CD4-positive, alpha-beta T cell (primary cell): ENCODE results near the gene IL22RA1. TPM values are rescaled to one million over a fixed set of nuclear protein-coding genes. Genes with fewer than 3 reads are reported as not detected.

Experiments
- ATAC-seq: fragments of 200-7000 bp; cut with Tn5 transposase; one replicate; pipeline ENCODE4 v1.10.0; 2022; ENCODE audit warnings: mild to moderate bottlenecking; ENCODE audit not compliant: poor library complexity
- CTCF ChIA-PET: fragments of 350-600 bp; sonication (Branson Sonifier 250); formaldehyde crosslinking; loops from one replicate; lab custom pipeline; 2021; ENCODE audit warnings: antibody characterized with exemption, inconsistent platforms; lab: Charles Lee
- POLR2A ChIA-PET: fragments of 350-600 bp; sonication (Branson Sonifier 250); formaldehyde crosslinking; loops from one replicate; lab custom pipeline; 2021; ENCODE audit warnings: antibody characterized with exemption, inconsistent platforms; lab: Charles Lee
- DNase-seq, 14 experiments: peaks; one replicate each; pipeline ENCODE4 v3.0.0-alpha.2; 2013 to 2020; ENCODE audit warnings: mixed read lengths in 2 of 14
- H3K27ac ChIP-seq, 2 donors: one replicate each; pipeline versions ENCODE4 v1.5.1 to v1.7.0; 2013; ENCODE audit warnings: low read length in 2 of 2, low read depth in 1 of 2, mild to moderate bottlenecking in 1 of 2
- H3K27me3 ChIP-seq, 2 experiments: 1 replicate in 1 of 2; 2 replicates in 1 of 2; pipeline versions ENCODE4 v1.6.1 to v1.7.0; 2013; ENCODE audit warnings: low read length in 2 of 2, control low read depth in 1 of 2, mild to moderate bottlenecking in 1 of 2, moderate library complexity in 1 of 2; ENCODE audit not compliant: insufficient read depth in 2 of 2, control insufficient read depth in 1 of 2
- H3K36me3 ChIP-seq: one replicate; pipeline ENCODE4 v1.6.1; 2013; ENCODE audit warnings: low read length, control low read depth; ENCODE audit not compliant: insufficient read depth
- H3K4me1 ChIP-seq: one replicate; pipeline ENCODE4 v1.6.1; 2013; ENCODE audit warnings: low read length, control low read depth; ENCODE audit not compliant: insufficient read depth
- H3K4me3 ChIP-seq: one replicate; pipeline ENCODE4 v1.5.1; 2013; ENCODE audit warnings: mild to moderate bottlenecking, low read length, moderate library complexity
- H3K9me3 ChIP-seq, 2 experiments: 1 replicate in 1 of 2; 2 replicates in 1 of 2; pipeline versions ENCODE4 v1.6.1 to v1.7.0; 2013; ENCODE audit warnings: low read length in 2 of 2, mild to moderate bottlenecking in 2 of 2, control low read depth in 1 of 2, moderate library complexity in 1 of 2; ENCODE audit not compliant: control insufficient read depth in 1 of 2, insufficient read depth in 1 of 2
- H3K27ac Mint-ChIP-seq: one replicate; pipeline ENCODE4 v1.8.0; 2020; ENCODE audit warnings: mixed read lengths
- H3K27me3 Mint-ChIP-seq: one replicate; pipeline ENCODE4 v1.8.0; 2021; ENCODE audit warnings: mixed read lengths
- H3K36me3 Mint-ChIP-seq: one replicate; pipeline ENCODE4 v1.8.0; 2021; ENCODE audit warnings: low read depth, mixed read lengths
- H3K4me1 Mint-ChIP-seq: one replicate; pipeline ENCODE4 v1.8.0; 2021; ENCODE audit warnings: low read depth, mixed read lengths
- H3K4me3 Mint-ChIP-seq: one replicate; pipeline ENCODE4 v1.8.0; 2020; ENCODE audit warnings: mild to moderate bottlenecking, mixed read lengths
- H3K9me3 Mint-ChIP-seq: one replicate; pipeline ENCODE4 v1.8.0; 2020; ENCODE audit warnings: mixed read lengths
- CTCF ChIP-seq: fragments of 200-600 bp; IDR thresholded peaks from one replicate; pipeline ENCODE4 v1.8.0; 2022; ENCODE audit warnings: antibody characterized with exemption, mild to moderate bottlenecking
- intact Hi-C, 2 experiments: fragments of 100-400 bp; cut with DNase I in 1 of 2; cut with micrococcal nuclease in 1 of 2; formaldehyde crosslinking; loops; one replicate each; pipeline versions ENCODE4 v1.15.1 to v1.9.0; 2023 to 2025; cut with DNase I, micrococcal nuclease
- total RNA-seq, 174 experiments: library from RNA in 2 of 174; stranded (reverse) in 2 of 174; gene quantifications; one replicate each; pipeline ENCODE4 v1.2.3 and lab custom pipeline; 2021 to 2026

Gene IL22RA1
- total RNA-seq, 2 experiments from 2014 or later, result not detected

- Mint-ChIP-seq H3K27me3 (no peaks in the 10 kb centered on the region), H3K36me3 (no peaks in the 10 kb centered on the region), H3K27ac (no peak overlapping the region), H3K4me1 (no peaks in the 10 kb centered on the region), H3K4me3 (no peak overlapping the region), H3K9me3 (no peaks in the 10 kb centered on the region)
- TF ChIP-seq CTCF, result no peak
- POLR2A ChIA-PET, result no interaction called here
- intact Hi-C loops, result no loop called here
- no peak overlapping the region for H3K4me3 ChIP-seq
- DNase-seq (no peak), ATAC-seq (no peak)
- H3K36me3 ChIP-seq, result no peaks in the 10 kb centered on the region
- no peaks in the 10 kb centered on the region for H3K9me3 ChIP-seq
- CTCF ChIA-PET, result no interaction called here
- H3K4me1 ChIP-seq, result no peaks in the 10 kb centered on the region
- H3K27me3 ChIP-seq, result no peaks in the 10 kb centered on the region
- H3K27ac ChIP-seq, result no peak overlapping the region
Measured at GRCh38 chr1:24104854-24105253, 38.1 kb downstream of the IL22RA1 start.

- Mint-ChIP-seq H3K27ac (no peak overlapping the region), H3K27me3 (peaks cover 6% of the 10 kb centered on the region), H3K4me3 (no peak overlapping the region), H3K36me3 (no peaks in the 10 kb centered on the region), H3K9me3 (no peaks in the 10 kb centered on the region), H3K4me1 (no peaks in the 10 kb centered on the region)
- no peaks in the 10 kb centered on the region for H3K4me1 ChIP-seq
- ATAC-seq, result no peak
- no peaks in the 10 kb centered on the region for H3K36me3 ChIP-seq
- no peaks in the 10 kb centered on the region for H3K27me3 ChIP-seq
- TF ChIP-seq CTCF, result no peak
- H3K4me3 ChIP-seq, result no peak overlapping the region
- H3K9me3 ChIP-seq, result no peaks in the 10 kb centered on the region
- ChIA-PET POLR2A (no interaction called here), CTCF (interaction anchor here (1.4 kb wide), 1 partner anchor 46 kb away, joined by 4 read pairs; no protein-coding TSS in a partner anchor)
- intact Hi-C loops, result no loop called here
- DNase-seq, result no peak
- no peak overlapping the region for H3K27ac ChIP-seq
Measured at GRCh38 chr1:24103879-24104278, 39.1 kb downstream of the IL22RA1 start.

- Histone ChIP-seq H3K4me1 (no peaks in the 10 kb centered on the region), H3K36me3 (no peaks in the 10 kb centered on the region), H3K9me3 (no peaks in the 10 kb centered on the region), H3K4me3 (no peak overlapping the region), H3K27me3 (no peaks in the 10 kb centered on the region), H3K27ac (no peak overlapping the region)
- intact Hi-C loops, result no loop called here
- no peak for ATAC-seq
- ChIA-PET POLR2A (interaction anchor here (0.7 kb wide), 1 partner anchor 718 kb away, joined by 3 read pairs; no protein-coding TSS in a partner anchor), CTCF (interaction anchor here (1.4 kb wide), 1 partner anchor 47 kb away, joined by 4 read pairs; no protein-coding TSS in a partner anchor)
- DNase-seq, result no peak
- H3K4me1 Mint-ChIP-seq, result no peaks in the 10 kb centered on the region
- H3K27me3 Mint-ChIP-seq, result peaks cover 6% of the 10 kb centered on the region
- H3K27ac Mint-ChIP-seq, result no peak overlapping the region
- TF ChIP-seq CTCF, result no peak
- no peaks in the 10 kb centered on the region for H3K9me3 Mint-ChIP-seq
- no peak overlapping the region for H3K4me3 Mint-ChIP-seq
- no peaks in the 10 kb centered on the region for H3K36me3 Mint-ChIP-seq
Measured at GRCh38 chr1:24103408-24103807, 39.5 kb downstream of the IL22RA1 start.
